Liver (tissue), 9 donors: ENCODE data around the gene ALX4. TPM values are rescaled to one million over a fixed set of nuclear protein-coding genes. Genes with fewer than 3 reads are reported as not detected.

Experiments used
- DNase-seq: peaks from one replicate; pipeline ENCODE4 v3.0.0-alpha.2; 2017; ENCODE audit warnings: low spot score
- H3K27ac ChIP-seq, 2 donors: one replicate each; pipeline ENCODE4 v1.7.0; 2013; ENCODE audit warnings: inconsistent platforms in 2 of 2, low read length in 2 of 2, control low read depth in 1 of 2, low read depth in 1 of 2, mild to moderate bottlenecking in 1 of 2
- H3K27me3 ChIP-seq, 4 donors: one replicate each; pipeline versions ENCODE4 v1.6.1 to v1.7.0; 2013; ENCODE audit warnings: low read length in 3 of 4, inconsistent platforms in 1 of 4, mild to moderate bottlenecking in 1 of 4, moderate library complexity in 1 of 4; ENCODE audit not compliant: control insufficient read depth in 4 of 4, insufficient read depth in 4 of 4
- H3K36me3 ChIP-seq, 4 donors: one replicate each; pipeline versions ENCODE4 v1.6.1 to v1.7.0; 2013; ENCODE audit warnings: low read length in 3 of 4, mild to moderate bottlenecking in 3 of 4, low read depth in 1 of 4, moderate library complexity in 1 of 4; ENCODE audit not compliant: control insufficient read depth in 4 of 4, insufficient read depth in 3 of 4
- H3K4me1 ChIP-seq, 4 donors: one replicate each; pipeline versions ENCODE4 v1.6.1 to v1.7.0; 2013; ENCODE audit warnings: low read length in 3 of 4, mild to moderate bottlenecking in 3 of 4, moderate library complexity in 1 of 4; ENCODE audit not compliant: control insufficient read depth in 4 of 4, insufficient read depth in 4 of 4
- H3K4me3 ChIP-seq, 3 donors: one replicate each; pipeline versions ENCODE4 v1.6.1 to v1.7.0; 2013; ENCODE audit warnings: low read length in 3 of 3, control low read depth in 1 of 3, low read depth in 1 of 3, mild to moderate bottlenecking in 1 of 3
- H3K9ac ChIP-seq, 2 donors: one replicate each; pipeline ENCODE4 v1.7.0; 2013; ENCODE audit warnings: low read length in 2 of 2, mild to moderate bottlenecking in 2 of 2, moderate library complexity in 2 of 2, control low read depth in 1 of 2, low read depth in 1 of 2
- H3K9me3 ChIP-seq, 4 donors: one replicate each; pipeline versions ENCODE4 v1.6.1 to v1.7.0; 2013; ENCODE audit warnings: low read length in 3 of 4; ENCODE audit not compliant: control insufficient read depth in 4 of 4
- CTCF ChIP-seq: fragments of 150-350 bp; IDR thresholded peaks from 2 replicates; pipeline ENCODE4 v1.5.1; 2017; ENCODE audit warnings: improper control_type of control experiment, low read depth, low read length; ENCODE audit not compliant: missing input control
- EGR1 ChIP-seq, 2 donors: IDR thresholded peaks; 2 replicates each; pipeline ENCODE4 v1.6.1; 2016 to 2018; ENCODE audit warnings: antibody characterized with exemption in 2 of 2, low read depth in 2 of 2
- FOXA1 ChIP-seq: IDR thresholded peaks from 2 replicates; pipeline ENCODE4 v1.6.1; 2016; ENCODE audit warnings: antibody characterized with exemption
- FOXA2 ChIP-seq: IDR thresholded peaks from 2 replicates; pipeline ENCODE4 v1.6.1; 2016; ENCODE audit warnings: antibody characterized with exemption
- GABPA ChIP-seq, 2 donors: IDR thresholded peaks in 1 of 2; conservative IDR thresholded peaks in 1 of 2; 2 replicates each; pipeline ENCODE4 v1.6.1; 2016; ENCODE audit warnings: antibody characterized with exemption in 2 of 2, mild to moderate bottlenecking in 1 of 2, moderate library complexity in 1 of 2
- HNF4G ChIP-seq: IDR thresholded peaks from 2 replicates; pipeline ENCODE4 v1.6.1; 2016; ENCODE audit warnings: antibody characterized with exemption
- MAX ChIP-seq: IDR thresholded peaks from 2 replicates; pipeline ENCODE4 v1.6.1; 2016; ENCODE audit warnings: antibody characterized with exemption
- NR2F2 ChIP-seq: IDR thresholded peaks from 2 replicates; pipeline ENCODE4 v1.6.1; 2016; ENCODE audit warnings: antibody characterized with exemption
- RAD21 ChIP-seq, 2 donors: IDR thresholded peaks; 2 replicates each; pipeline ENCODE4 v1.6.1; 2016; ENCODE audit warnings: antibody characterized with exemption in 2 of 2, mild to moderate bottlenecking in 2 of 2
- REST ChIP-seq: IDR thresholded peaks from 2 replicates; pipeline ENCODE4 v1.6.1; 2016; ENCODE audit warnings: antibody characterized with exemption, mild to moderate bottlenecking
- RXRA ChIP-seq, 2 donors: IDR thresholded peaks; 2 replicates each; pipeline ENCODE4 v1.6.1; 2017 to 2018; ENCODE audit warnings: antibody characterized with exemption in 2 of 2, mild to moderate bottlenecking in 1 of 2
- SP1 ChIP-seq: IDR thresholded peaks from 2 replicates; pipeline ENCODE4 v1.6.1; 2018; ENCODE audit warnings: antibody characterized with exemption, mild to moderate bottlenecking
- TAF1 ChIP-seq: conservative IDR thresholded peaks from 2 replicates; pipeline ENCODE4 v1.6.1; 2016; ENCODE audit warnings: antibody characterized with exemption, mild to moderate bottlenecking
- YY1 ChIP-seq: IDR thresholded peaks from 2 replicates; pipeline ENCODE4 v1.6.1; 2016; ENCODE audit warnings: antibody characterized with exemption, mild to moderate bottlenecking
- ZBTB33 ChIP-seq: IDR thresholded peaks from 2 replicates; pipeline ENCODE4 v1.6.1; 2016; ENCODE audit warnings: antibody characterized with exemption
- WGBS: extraction: QIAGEN DNeasy Blood & Tissue Kit; methylation state at CpG from one replicate; pipeline ENCODE4 v1.1.7; 2013; 5-methylcytosine and 5-hydroxymethylcytosine counted together
- polyA plus RNA-seq, 2 donors: library from polyadenylated mRNA; stranded (reverse) in 1 of 2; unstranded in 1 of 2; fragments of 200-250 nt in 1 of 2; fragments of >200 nt in 1 of 2; fragmentation: Nextera tagmentation in 1 of 2; extraction: Ambion mirVana in 1 of 2; gene quantifications; one replicate each; pipeline versions ENCODE4 v1.2.1 to v1.2.3, GENCODE V29; 2013 to 2015
- total RNA-seq, 2 donors: library from RNA; depleted of rRNA; stranded (reverse); fragments of >200 nt; gene quantifications; one replicate each; pipeline ENCODE4 v1.2.3, GENCODE V29; 2014
- donor health status: healthy.
- donor health status: healthy.
- donor health status: healthy.
- donor health status: healthy.
- donor health status: healthy.

Gene ALX4
- total and polyA plus RNA-seq, 4 donors, result not detected

GRCh38 chr11:44244639-44245310 lies 65.2 kb downstream of the ALX4 start:
- H3K27me3 ChIP-seq, result no peaks in the 10 kb centered on the region
- no peaks in the 10 kb centered on the region for H3K9me3 ChIP-seq
- H3K27ac ChIP-seq, result no peak overlapping the region
- no peak for DNase-seq
- peaks cover 5 to 15% (median 8%) of the 10 kb centered on the region in 4 donors for H3K36me3 ChIP-seq
- WGBS, result 98% methylated on average over 8 of the region's 8 CpGs
- no peak overlapping the region for H3K9ac ChIP-seq
- no peaks in the 10 kb centered on the region for H3K4me1 ChIP-seq
- TF ChIP-seq HNF4G, result no peak
- no peak for TF ChIP-seq MAX
- no peak for TF ChIP-seq RXRA (IDR thresholded peaks at IDR 0.05)
- TF ChIP-seq NR2F2, result no peak
- no peak overlapping the region for H3K4me3 ChIP-seq

- no peak overlapping the region for H3K4me3 ChIP-seq
- H3K27me3 ChIP-seq, result no peaks in the 10 kb centered on the region
- H3K36me3 ChIP-seq, result peaks cover 5 to 16% (median 8%) of the 10 kb centered on the region in 4 donors
- no peak overlapping the region for H3K27ac ChIP-seq
- no peaks in the 10 kb centered on the region for H3K4me1 ChIP-seq
- no peak overlapping the region for H3K9ac ChIP-seq
- no peak for TF ChIP-seq FOXA1
- no peak for TF ChIP-seq RAD21 (IDR thresholded peaks at IDR 0.05)
- TF ChIP-seq MAX, result no peak
- TF ChIP-seq GABPA (IDR thresholded peaks at IDR 0.05 in 1 of 2, conservative IDR thresholded peaks at IDR 0.05 in 1 of 2), result no peak
- TF ChIP-seq REST, result no peak
- no peak for TF ChIP-seq ZBTB33
- TF ChIP-seq YY1, result no peak
- TF ChIP-seq TAF1, result no peak
- TF ChIP-seq HNF4G, result no peak
- no peak for TF ChIP-seq EGR1 (IDR thresholded peaks at IDR 0.05; ENCODE audit: low read depth in 2 of 2)
- TF ChIP-seq CTCF, result no peak
- no peak for TF ChIP-seq FOXA2
- TF ChIP-seq SP1, result no peak
- no peaks in the 10 kb centered on the region for H3K9me3 ChIP-seq
- 69% methylated on average over 6 of the region's 6 CpGs for WGBS
- DNase-seq, result no peak
Observed at GRCh38 chr11:44243595-44244343, 66.2 kb downstream of the ALX4 start.
